ENCODE measurements around the gene EGF. TPM values are rescaled to one million over a fixed set of nuclear protein-coding genes. Genes with fewer than 3 reads are reported as not detected.

EGF gene
- total RNA-seq, 2 experiments from 2014 or later: not detected

- Histone ChIP-seq H3K36me3 (ENCODE audit: insufficient read depth, low read length) (no peaks in the 10 kb centered on the region), H3K9me2 (ENCODE audit: insufficient read depth, low read length) (no peaks in the 10 kb centered on the region), H3K4me3 (ENCODE audit: low read depth, low read length, poor library complexity, severe bottlenecking) (no peak overlapping the region), H3K4me2 (ENCODE audit: low read length) (no peak overlapping the region), H3K9me3 (ENCODE audit: low read length) (0 out of 2 replicates have a peak, but pooled peaks cover 4% of the 10 kb centered on the region), H3K27ac (ENCODE audit: low read depth, low read length, poor library complexity, severe bottlenecking) (no peak overlapping the region), H3K79me2 (ENCODE audit: insufficient read depth, low read depth, low read length) (no peaks in the 10 kb centered on the region), H2AFZ (ENCODE audit: low read length) (no peak overlapping the region), H4K20me1 (ENCODE audit: insufficient read depth, low read length) (no peaks in the 10 kb centered on the region), H3K4me1 (ENCODE audit: insufficient read depth, low read length, poor library complexity, severe bottlenecking) (no peaks in the 10 kb centered on the region)
- no peak for DNase-seq (ENCODE audit: low spot score)
- ChIA-PET CTCF (ENCODE audit: unreplicated experiment) (no interaction called here), POLR2A (interaction anchor here (0.6 to 1.5 kb wide), 5 partner anchors 12 to 582 kb away, joined by 3 to 4 read pairs (median 3); no protein-coding TSS in a partner anchor)
- BruUV-seq (replicated peaks): no TSS peak
- intact Hi-C loops (cut with micrococcal nuclease; ENCODE audit: unreplicated experiment): no loop called here
- TF ChIP-seq, protein P1, sequence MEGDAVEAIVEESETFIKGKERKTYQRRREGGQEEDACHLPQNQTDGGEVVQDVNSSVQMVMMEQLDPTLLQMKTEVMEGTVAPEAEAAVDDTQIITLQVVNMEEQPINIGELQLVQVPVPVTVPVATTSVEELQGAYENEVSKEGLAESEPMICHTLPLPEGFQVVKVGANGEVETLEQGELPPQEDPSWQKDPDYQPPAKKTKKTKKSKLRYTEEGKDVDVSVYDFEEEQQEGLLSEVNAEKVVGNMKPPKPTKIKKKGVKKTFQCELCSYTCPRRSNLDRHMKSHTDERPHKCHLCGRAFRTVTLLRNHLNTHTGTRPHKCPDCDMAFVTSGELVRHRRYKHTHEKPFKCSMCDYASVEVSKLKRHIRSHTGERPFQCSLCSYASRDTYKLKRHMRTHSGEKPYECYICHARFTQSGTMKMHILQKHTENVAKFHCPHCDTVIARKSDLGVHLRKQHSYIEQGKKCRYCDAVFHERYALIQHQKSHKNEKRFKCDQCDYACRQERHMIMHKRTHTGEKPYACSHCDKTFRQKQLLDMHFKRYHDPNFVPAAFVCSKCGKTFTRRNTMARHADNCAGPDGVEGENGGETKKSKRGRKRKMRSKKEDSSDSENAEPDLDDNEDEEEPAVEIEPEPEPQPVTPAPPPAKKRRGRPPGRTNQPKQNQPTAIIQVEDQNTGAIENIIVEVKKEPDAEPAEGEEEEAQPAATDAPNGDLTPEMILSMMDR (conservative IDR thresholded peaks at IDR 0.05; ENCODE audit: low read length): no peak
- TF ChIP-seq EZH2phosphoT487 (IDR thresholded peaks at IDR 0.05; ENCODE audit: borderline replicate concordance, low read depth, low read length): no peak
Measured at GRCh38 chr4:110020646-110021443, 108.2 kb downstream of the EGF start.

DNA sequence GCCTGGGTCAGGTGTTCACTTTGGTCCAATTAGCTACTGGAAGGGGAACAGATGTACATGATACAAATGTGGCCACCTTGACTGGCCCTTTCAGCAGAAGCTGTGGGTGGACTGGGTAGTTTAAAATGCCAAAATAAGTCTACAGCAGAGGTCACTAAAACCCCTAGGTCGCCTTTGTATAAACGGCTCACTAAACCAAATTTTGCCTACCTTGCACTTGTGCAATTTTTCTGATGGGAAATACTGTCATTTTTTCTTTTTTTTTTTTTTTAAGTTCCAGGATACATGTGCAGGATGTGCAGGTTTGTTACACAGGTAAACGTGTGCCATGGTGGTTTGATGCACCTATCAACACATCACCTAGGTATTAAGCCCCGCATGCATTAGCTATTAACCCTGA is 109.8 kb downstream of the EGF start:
- BruUV-seq (replicated peaks): no TSS peak

More for the DNA sequence above, 109.8 kb downstream of the EGF start:
- POLR2A ChIA-PET: no interaction called here
- Histone ChIP-seq H3K27ac (ENCODE audit: low read depth, low read length, poor library complexity, severe bottlenecking) (no peak overlapping the region), H3K4me3 (ENCODE audit: low read depth, low read length, poor library complexity, severe bottlenecking) (no peak overlapping the region), H3K4me2 (ENCODE audit: low read length) (no peak overlapping the region), H4K20me1 (ENCODE audit: insufficient read depth, low read length) (no peaks in the 10 kb centered on the region), H2AFZ (ENCODE audit: low read length) (no peak overlapping the region), H3K79me2 (ENCODE audit: insufficient read depth, low read depth, low read length) (no peaks in the 10 kb centered on the region), H3K4me1 (ENCODE audit: insufficient read depth, low read length, poor library complexity, severe bottlenecking) (no peaks in the 10 kb centered on the region), H3K9me3 (ENCODE audit: low read length) (no peaks in the 10 kb centered on the region), H3K9me2 (ENCODE audit: insufficient read depth, low read length) (no peaks in the 10 kb centered on the region), H3K36me3 (ENCODE audit: insufficient read depth, low read length) (no peaks in the 10 kb centered on the region)
- intact Hi-C loops (cut with micrococcal nuclease; ENCODE audit: unreplicated experiment): no loop called here
- TF ChIP-seq, protein P1 (conservative IDR thresholded peaks at IDR 0.05; ENCODE audit: low read length): no peak
- TF ChIP-seq EZH2phosphoT487 (IDR thresholded peaks at IDR 0.05; ENCODE audit: borderline replicate concordance, low read depth, low read length): no peak
- CTCF ChIA-PET (ENCODE audit: unreplicated experiment): interaction anchor here (0.5 kb wide), 1 partner anchor 41 kb away, joined by 5 read pairs; no protein-coding TSS in a partner anchor
- DNase-seq (ENCODE audit: low spot score): no peak

Measured in OCI-LY7 (cell line).